Adrenal gland (tissue), 12 donors: ENCODE results near the gene KCNRG. TPM values are rescaled to one million over a fixed set of nuclear protein-coding genes. Genes with fewer than 3 reads are reported as not detected.

Experiments
- DNase-seq, 7 donors: peaks; one replicate each; pipeline ENCODE4 v3.0.0-alpha.2; 2019 to 2020
- H3K27ac ChIP-seq, 5 donors: fragments of 200-600 bp; sonication (generic) in 4 of 5; 1 replicate in 3 of 5; 2 replicates in 2 of 5; pipeline versions ENCODE4 v1.5.1 to v1.8.0; 2016 to 2020; ENCODE audit warnings: mild to moderate bottlenecking in 1 of 5
- H3K27me3 ChIP-seq: fragments of 200-600 bp; 2 replicates; pipeline ENCODE4 v1.8.0; 2021
- H3K36me3 ChIP-seq, 2 donors: fragments of 200-600 bp; replicated peaks in 1 of 2; 1 replicate in 1 of 2; 2 replicates in 1 of 2; pipeline versions ENCODE4 v1.5.1 to v1.8.0; 2018 to 2022
- H3K4me1 ChIP-seq, 2 donors: fragments of 200-600 bp; replicated peaks in 1 of 2; 1 replicate in 1 of 2; 2 replicates in 1 of 2; pipeline versions ENCODE4 v1.5.1 to v1.8.0; 2018 to 2021
- H3K4me3 ChIP-seq, 4 donors: fragments of 200-600 bp; sonication (generic) in 3 of 4; one replicate each; pipeline ENCODE4 v1.5.1; 2016 to 2018
- H3K9me3 ChIP-seq, 3 donors: fragments of 200-600 bp; sonication (generic) in 1 of 3; replicated peaks in 1 of 3; 1 replicate in 2 of 3; 2 replicates in 1 of 3; pipeline versions ENCODE4 v1.5.1 to v1.8.0; 2016 to 2021
- CTCF ChIP-seq, 6 experiments: fragments of 450-650 bp in 4 of 6; fragments of 200-600 bp in 2 of 6; sonication (generic) in 1 of 6; IDR thresholded peaks; 1 replicate in 5 of 6; 2 replicates in 1 of 6; pipeline versions ENCODE4 v1.5.1 to v1.8.0; 2016 to 2021; ENCODE audit warnings: antibody characterized with exemption in 6 of 6, mild to moderate bottlenecking in 2 of 6, moderate library complexity in 1 of 6
- POLR2A ChIP-seq, 2 donors: fragments of 450-650 bp; IDR thresholded peaks; one replicate each; pipeline ENCODE4 v1.6.1; 2017; ENCODE audit warnings: antibody characterized with exemption in 2 of 2, mild to moderate bottlenecking in 2 of 2, moderate library complexity in 1 of 2
- WGBS, 4 donors: extraction: QIAGEN DNeasy Blood & Tissue Kit in 2 of 4; methylation state at CpG; one replicate each; pipeline versions ENCODE4 v1.1.5 to v1.1.7; 2013 to 2017; 5-methylcytosine and 5-hydroxymethylcytosine counted together
- intact Hi-C, 2 donors: fragments of 100-400 bp; cut with DNase I; formaldehyde crosslinking; loops; one replicate each; pipeline versions ENCODE4 v1.14.1 to v1.15.0; 2022 to 2023
- polyA plus RNA-seq, 3 donors: library from polyadenylated mRNA; stranded (reverse); fragments of 200-250 nt in 2 of 3; fragments of 350-450 nt in 1 of 3; fragmentation: Illumina TruSeq in 1 of 3; extraction: RNeasy Lipid Tissue Mini Kit (QIAGEN cat#74804) in 1 of 3; gene quantifications; one replicate each; pipeline ENCODE4 v1.2.3, GENCODE V29; 2013 to 2014
- total RNA-seq, 9 donors: library from RNA; depleted of rRNA in 4 of 9; stranded (reverse); fragments of >200 nt in 4 of 9; fragments of 120-200 nt in 1 of 9; fragmentation: NEBNext Ultra II Directional in 1 of 9; extraction: Animal tissue kit (Norgen Biotek cat#: 25700) in 1 of 9; gene quantifications; one replicate each; pipeline versions ENCODE4 v1.1.0 to v1.2.4, GENCODE V29; 2013 to 2023
- donor health status: healthy with polysubstance abuse.
- donor health status: Bipolar disorder and iron deficiency.
- donor health status: DM: yes; HTN: yes; CAD: no.
- donor health status: DM: no; HTN: no; CAD: no.
- donor health status: DM: no; HTN: no; CAD: no.
- donor health status: DM: yes; HTN: yes; CAD: no.

KCNRG gene
- total and polyA plus RNA-seq, 12 donors: 0.14 to 2.8 (median 0.59) TPM; not detected in 1

DNA sequence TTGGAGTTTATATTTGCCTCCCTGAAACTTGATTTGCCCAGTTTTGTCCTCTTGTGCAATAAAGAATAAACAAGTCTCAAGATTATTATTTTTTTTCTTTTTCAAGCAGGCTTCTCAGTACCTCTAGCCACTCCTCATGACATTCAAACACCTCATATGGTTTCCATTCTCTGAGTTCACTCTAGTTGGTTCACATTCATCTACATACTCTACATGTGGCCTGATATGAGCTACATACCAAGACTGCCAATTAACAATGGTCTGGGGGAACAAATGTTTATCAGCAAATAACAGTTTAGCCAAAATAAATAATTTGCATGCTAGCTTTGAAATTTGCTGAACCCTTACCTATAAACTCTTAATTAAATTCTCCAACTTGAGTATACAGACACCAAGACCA, 22.5 kb downstream of the KCNRG start:
- no peak for TF ChIP-seq CTCF (IDR thresholded peaks at IDR 0.05)
- TF ChIP-seq POLR2A (IDR thresholded peaks at IDR 0.05): no peak
- no peak overlapping the region for H3K4me3 ChIP-seq

GRCh38 chr13:50038266-50038665, 23.0 kb downstream of the KCNRG start:
- no peak overlapping the region for H3K4me3 ChIP-seq
- no peaks in the 10 kb centered on the region for H3K9me3 ChIP-seq
- WGBS, 4 donors: 95 to 98% (median 97%) methylated on average over 6 of the region's 6 CpGs
- no peak overlapping the region for H3K27ac ChIP-seq
- H3K36me3 ChIP-seq: no peaks in the 10 kb centered on the region
- H3K27me3 ChIP-seq: no peaks in the 10 kb centered on the region
- intact Hi-C loops: no loop called here
- DNase-seq: no peak
- no peaks in the 10 kb centered on the region for H3K4me1 ChIP-seq
- no peak for TF ChIP-seq POLR2A (IDR thresholded peaks at IDR 0.05)
- TF ChIP-seq CTCF (IDR thresholded peaks at IDR 0.05): no peak

More for the DNA sequence above, 22.5 kb downstream of the KCNRG start:
- Histone ChIP-seq H3K4me1 (no peaks in the 10 kb centered on the region), H3K9me3 (no peaks in the 10 kb centered on the region), H3K36me3 (no peaks in the 10 kb centered on the region), H3K27me3 (no peaks in the 10 kb centered on the region), H3K27ac (no peak overlapping the region)
- no peak for DNase-seq
- intact Hi-C loops: no loop called here

- Histone ChIP-seq H3K27me3 (no peaks in the 10 kb centered on the region), H3K4me3 (no peak overlapping the region), H3K36me3 (peaks cover 0 to 2% of the 10 kb centered on the region in 2 donors), H3K27ac (no peak overlapping the region), H3K9me3 (no peaks in the 10 kb centered on the region), H3K4me1 (peaks cover 0 to 6% of the 10 kb centered on the region in 2 donors)
- DNase-seq: no peak
- no peak for TF ChIP-seq POLR2A (IDR thresholded peaks at IDR 0.05)
- TF ChIP-seq CTCF (IDR thresholded peaks at IDR 0.05): no peak
- intact Hi-C loops: no loop called here
- WGBS, 4 donors: 86 to 96% (median 93%) methylated on average over 4 of the region's 4 CpGs
Observed at GRCh38 chr13:50052478-50052877, 37.2 kb downstream of the KCNRG start.

GRCh38 chr13:50053844-50054243, 38.6 kb downstream of the KCNRG start:
- WGBS, 4 donors: 76 to 93% (median 82%) methylated on average over 1 of the region's 1 CpG
- no peak for TF ChIP-seq CTCF (IDR thresholded peaks at IDR 0.05)
- TF ChIP-seq POLR2A (IDR thresholded peaks at IDR 0.05): no peak
- Histone ChIP-seq H3K27ac (no peak overlapping the region), H3K9me3 (no peaks in the 10 kb centered on the region), H3K4me3 (no peak overlapping the region), H3K27me3 (no peaks in the 10 kb centered on the region), H3K36me3 (peaks cover 0 to 2% of the 10 kb centered on the region in 2 donors), H3K4me1 (peaks cover 0 to 6% of the 10 kb centered on the region in 2 donors)
- DNase-seq: no peak
- intact Hi-C loops: no loop called here
